Activated CD8-positive, alpha-beta memory T cell treated with anti-CD3 and anti-CD28 coated beads, Interleukin-2, amount 50 U/mL, for 1 hour (primary cell): Measurements from ENCODE around the gene PPP1R36.
"Not testable (repeated sequence)": the region's sequence is repeated elsewhere in the genome, so short reads cannot be mapped to it uniquely, and the experiment has no call there.

ENCODE experiments used
- DNase-seq: peaks from one replicate; pipeline ENCODE4 v3.0.0-alpha.2; 2020; ENCODE audit errors: extremely low read depth

The PPP1R36 gene

GRCh38 chr14:64549791-64550620 lies at the start of gene PPP1R36:
Gene PPP1R36, plus strand, starts transcription at chr14:64549961. Its CDS starts 37 bp downstream, at chr14:64549998.
- DNase-seq = no peak

DNA sequence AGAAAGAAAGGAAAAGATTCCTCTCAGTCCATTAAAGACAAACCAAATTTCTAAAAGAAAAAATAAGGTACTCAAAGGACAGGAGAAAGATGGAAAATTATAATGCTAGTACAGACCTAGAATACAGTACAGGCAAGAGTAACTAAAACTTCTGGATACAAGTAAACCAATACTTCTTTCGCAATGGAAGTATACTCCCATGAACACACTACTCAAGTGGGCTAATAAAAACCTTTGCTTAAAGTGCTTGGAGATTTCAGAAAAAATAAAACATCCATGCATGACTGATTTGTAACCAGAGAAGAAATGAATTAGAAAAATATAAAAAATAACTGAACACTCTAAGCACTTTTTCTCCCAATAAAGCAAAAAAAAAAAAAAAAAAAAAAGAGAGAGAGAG lies 49.7 kb upstream of the PPP1R36 start:
- no peak for DNase-seq

GRCh38 chr14:64501411-64502171 lies 48.2 kb upstream of the PPP1R36 start:
- no peak for DNase-seq

- DNase-seq = no peak
Measured at GRCh38 chr14:64502456-64502855, 47.3 kb upstream of the PPP1R36 start.

- no peak for DNase-seq
Measured at GRCh38 chr14:64502887-64503433, 46.8 kb upstream of the PPP1R36 start.

- peak; percentile 96 for DNase-seq
Measured at GRCh38 chr14:64503434-64504309, 46.1 kb upstream of the PPP1R36 start, which contains the start of gene ZBTB25. Gene ZBTB25, minus strand, starts transcription at chr14:64503838. Its CDS starts 13,305 bp downstream, at chr14:64490533.

DNA sequence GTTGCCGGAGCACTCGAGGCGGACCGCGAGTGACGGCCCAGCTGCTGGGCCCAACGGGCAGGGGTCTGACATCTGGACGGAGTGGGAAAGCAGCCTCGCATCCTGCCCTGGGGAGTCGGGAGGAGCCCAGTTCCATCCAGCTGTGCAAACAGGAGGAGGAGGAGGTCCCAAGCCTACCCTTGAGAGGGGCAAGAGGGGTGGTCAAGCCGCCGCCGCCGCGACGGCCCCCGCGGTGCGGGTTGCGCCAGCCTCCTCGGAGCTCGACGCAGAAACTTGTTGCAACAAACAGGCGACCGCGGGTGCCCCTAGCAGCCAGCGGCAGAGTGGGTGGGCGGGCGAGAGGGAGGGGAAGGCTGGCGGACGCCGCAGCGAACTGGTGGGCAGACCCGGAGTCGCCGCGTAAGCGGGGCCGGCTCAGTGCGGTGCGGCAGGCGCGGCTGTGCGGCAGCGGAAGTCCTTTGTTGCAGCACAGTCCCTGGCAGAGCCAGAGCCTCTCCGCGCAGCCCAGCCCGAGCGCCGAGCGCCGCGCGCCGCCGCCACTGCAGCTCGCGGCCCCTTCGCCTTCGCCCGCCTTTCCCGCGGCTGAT lies 45.4 kb upstream of the PPP1R36 start, which contains the start of gene ZBTB1:
Gene ZBTB1, plus strand, starts transcription at position 461 of the 587 bp plus-strand sequence. CDS start 16,735 bp downstream, outside the sequence.
- peak; percentile 63 for DNase-seq

- DNase-seq = peak; percentile 72
Measured at GRCh38 chr14:64504897-64505794, 44.6 kb upstream of the PPP1R36 start.

GRCh38 chr14:64506721-64507120 lies 43.0 kb upstream of the PPP1R36 start:
- no peak for DNase-seq

DNA sequence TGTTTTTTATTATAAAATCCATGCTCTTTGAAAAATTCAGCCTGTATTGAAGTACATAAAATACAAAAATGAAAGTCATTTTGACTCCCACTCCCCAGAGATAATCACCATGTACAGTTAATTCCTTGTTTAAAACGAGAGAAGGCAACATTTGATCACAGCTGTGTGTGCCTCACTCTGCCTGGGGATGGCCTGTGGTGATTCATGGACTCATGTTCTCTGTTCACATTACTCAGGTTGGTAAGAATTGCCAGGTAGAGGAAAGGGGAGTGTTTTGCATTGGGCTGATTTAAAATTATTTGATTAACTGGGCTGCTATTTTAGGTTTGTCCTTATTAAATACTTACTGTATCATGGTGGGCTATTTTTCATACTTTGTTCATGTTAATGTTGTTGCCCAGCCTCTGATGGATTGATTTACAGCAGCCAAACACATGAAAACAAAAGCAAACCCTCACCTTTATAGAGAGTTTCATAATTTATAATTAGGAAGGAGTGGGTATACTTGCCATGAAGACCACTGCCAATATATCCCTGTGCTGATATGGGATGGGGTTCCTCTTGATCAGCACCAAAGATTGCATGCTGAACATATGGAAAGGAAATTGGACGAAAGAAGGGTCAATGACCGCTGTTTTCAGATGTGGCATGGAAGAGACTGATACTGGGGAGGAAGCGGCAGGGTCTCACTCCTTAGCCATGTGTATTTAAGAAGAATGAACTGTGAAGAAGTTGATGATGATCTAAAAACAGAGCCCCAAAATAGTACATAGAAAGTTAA lies 42.2 kb upstream of the PPP1R36 start:
- DNase-seq = no peak

DNA sequence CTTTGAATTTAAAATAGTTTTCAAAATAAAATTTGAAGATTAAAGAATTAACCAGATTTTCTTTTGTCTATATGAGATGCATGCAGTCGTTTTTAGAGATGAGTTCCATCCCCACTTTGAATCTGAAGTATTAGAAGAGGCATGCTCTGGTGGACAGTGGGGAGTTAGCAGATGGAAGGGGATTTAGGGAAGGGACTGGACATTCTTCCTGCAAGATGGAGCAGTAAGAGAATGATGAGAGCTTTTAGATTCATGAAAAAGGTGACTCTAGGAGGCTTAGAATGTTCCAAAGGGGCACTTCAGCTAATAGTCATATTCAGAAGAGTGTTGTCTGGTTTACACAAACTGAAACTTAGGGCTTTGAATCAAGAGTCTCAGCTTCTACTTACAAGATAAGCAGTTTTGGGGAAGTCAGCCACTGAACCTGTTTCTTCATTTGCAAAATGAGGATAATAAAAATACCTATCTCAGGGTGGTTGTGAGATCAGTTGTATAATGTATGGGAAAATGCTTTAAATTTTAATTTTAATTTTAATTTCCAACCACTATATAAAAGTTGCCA lies 41.5 kb upstream of the PPP1R36 start:
- DNase-seq = no peak

DNA sequence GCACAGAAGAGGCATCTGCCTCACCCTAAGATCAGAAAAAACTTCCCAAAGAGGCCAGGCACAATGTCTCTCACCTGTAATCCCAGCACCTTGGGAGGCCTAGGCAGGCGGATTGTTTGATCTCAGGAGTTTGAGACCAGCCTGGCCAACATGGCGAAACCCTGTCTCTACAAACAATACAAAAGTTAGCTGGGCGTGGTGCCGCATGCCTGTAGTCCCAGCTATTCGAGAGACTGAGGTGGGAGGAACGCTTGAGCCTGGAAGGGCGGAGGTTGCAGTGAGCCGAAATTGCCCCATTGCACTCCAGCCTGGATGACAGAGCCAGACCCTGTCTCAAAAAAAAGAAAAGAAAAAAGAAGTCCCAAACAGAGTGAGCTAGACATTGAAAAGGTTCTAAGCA lies 40.7 kb upstream of the PPP1R36 start:
- DNase-seq = no peak

DNA sequence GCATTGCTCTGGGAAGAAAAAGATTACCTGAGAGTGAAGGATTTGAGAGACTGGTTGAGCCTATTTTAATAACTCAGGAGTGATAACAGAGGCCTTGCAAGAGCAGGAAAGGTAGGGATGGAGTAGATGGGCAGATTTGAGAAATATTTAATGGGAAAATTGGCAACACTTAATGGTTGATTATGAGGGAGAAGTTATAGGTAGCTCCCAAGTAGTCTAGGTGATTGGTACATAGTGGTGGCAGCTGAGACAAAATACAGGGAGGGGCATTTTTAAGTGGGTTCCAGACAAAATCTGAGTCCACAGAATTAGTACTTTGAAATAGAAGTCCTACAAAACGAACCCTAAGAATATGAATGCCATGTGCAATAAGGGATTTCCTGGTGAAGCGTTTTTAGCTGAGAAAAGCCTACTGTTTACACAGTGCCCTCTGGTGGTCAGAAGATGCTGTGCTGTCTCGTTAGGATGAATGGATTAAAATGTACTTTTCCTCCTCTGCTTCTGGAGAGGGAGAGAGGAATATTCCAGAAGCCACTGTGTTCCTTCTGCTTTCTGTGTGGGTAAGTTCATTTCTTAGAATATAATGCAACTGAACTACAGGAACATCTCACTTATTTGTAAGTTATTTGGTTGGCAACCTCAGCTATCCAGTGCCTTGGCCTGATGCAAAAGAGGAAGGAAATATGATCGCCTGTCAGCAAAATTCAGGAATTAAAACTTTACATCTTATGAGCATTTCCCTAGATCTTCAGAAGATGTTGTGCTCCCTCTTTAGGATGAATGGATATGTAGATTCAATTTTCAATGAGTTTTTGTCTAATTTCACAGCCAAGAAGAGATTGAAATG lies 38.7 kb upstream of the PPP1R36 start:
- no peak for DNase-seq

DNA sequence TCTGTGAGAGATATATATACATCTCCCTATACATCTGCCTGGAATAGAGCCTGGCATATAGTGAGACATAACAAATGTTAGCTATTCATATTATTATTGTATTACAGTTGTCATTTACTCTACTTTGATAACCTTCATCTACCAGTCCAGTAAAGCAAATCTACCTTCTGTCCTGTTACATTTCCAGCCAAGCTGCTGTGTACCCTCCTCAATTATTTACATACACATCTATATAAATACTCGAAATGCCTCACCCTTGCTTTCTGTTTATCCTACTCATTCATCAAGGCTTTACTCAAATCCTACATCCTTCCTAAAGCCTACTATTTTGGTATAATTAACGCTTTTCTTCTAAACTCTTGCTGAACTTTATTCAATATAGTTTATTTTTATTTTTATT lies 36.5 kb upstream of the PPP1R36 start:
- no peak for DNase-seq

- DNase-seq = no peak
Measured at GRCh38 chr14:64515053-64515452, 34.7 kb upstream of the PPP1R36 start.

DNA sequence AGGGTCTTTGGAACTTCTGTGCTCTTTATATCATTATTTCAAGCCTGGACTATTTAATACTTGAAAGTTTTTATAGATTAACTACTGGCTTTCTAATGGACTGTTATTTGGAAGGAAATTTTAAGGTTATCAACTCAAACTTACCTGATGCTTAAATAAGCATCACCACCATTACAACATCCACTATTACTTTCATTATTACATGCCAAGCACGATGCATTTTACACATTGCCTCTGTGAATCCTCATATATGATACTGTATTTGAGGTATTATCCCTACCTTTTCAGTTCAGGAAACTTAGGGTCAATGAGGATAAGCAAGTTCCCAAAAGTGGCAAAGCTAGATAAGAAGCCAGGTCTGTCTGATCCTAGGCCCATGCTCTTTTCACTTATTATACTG lies 32.8 kb upstream of the PPP1R36 start:
- no peak for DNase-seq

DNA sequence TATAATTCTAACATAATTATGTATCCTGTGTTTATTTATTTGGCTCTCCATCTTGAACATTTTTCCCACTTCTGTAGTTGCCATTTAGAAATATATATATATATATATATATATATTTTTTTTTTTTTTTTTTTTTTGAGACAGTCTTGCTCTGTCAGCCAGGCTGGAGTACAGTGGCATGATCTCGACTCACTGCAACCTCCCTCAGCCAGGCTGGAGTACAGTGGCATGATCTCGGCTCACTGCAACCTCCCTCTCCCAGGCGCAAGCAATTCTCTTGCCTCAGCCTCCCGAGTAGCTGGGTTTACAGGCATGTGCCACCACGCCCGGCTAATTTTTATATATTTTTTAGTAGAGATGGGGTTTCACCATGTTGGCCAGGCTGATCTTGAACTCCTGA lies 32.1 kb upstream of the PPP1R36 start:
- not testable (repeated sequence) for DNase-seq

- no peak for DNase-seq
Measured at GRCh38 chr14:64518229-64518628, 31.5 kb upstream of the PPP1R36 start.
